Measurements from ENCODE around the gene HEATR5A.
"Not testable (repeated sequence)": the region's sequence is repeated elsewhere in the genome, so short reads cannot be mapped to it uniquely, and the experiment has no call there.

DNA sequence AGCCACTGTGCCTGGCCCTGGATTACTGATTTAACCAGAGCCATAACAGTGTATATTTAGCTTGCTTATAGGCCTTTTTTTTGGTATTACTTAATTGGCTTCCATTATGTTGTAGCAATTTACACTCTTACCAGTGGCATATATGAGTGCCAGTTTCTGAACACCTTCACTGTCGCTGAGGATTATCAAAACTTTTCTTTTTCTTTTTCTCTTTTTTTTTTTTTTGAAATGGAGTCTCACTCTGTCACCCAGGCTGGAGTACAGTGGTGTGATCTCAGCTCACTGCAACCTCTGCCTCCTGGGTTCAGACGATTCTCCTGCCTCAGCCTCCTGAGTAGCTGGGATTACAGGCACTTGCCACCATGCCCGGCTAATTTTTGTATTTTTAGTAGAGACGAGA lies 164.4 kb downstream of the HEATR5A start:
- TF ChIP-seq, protein P1, sequence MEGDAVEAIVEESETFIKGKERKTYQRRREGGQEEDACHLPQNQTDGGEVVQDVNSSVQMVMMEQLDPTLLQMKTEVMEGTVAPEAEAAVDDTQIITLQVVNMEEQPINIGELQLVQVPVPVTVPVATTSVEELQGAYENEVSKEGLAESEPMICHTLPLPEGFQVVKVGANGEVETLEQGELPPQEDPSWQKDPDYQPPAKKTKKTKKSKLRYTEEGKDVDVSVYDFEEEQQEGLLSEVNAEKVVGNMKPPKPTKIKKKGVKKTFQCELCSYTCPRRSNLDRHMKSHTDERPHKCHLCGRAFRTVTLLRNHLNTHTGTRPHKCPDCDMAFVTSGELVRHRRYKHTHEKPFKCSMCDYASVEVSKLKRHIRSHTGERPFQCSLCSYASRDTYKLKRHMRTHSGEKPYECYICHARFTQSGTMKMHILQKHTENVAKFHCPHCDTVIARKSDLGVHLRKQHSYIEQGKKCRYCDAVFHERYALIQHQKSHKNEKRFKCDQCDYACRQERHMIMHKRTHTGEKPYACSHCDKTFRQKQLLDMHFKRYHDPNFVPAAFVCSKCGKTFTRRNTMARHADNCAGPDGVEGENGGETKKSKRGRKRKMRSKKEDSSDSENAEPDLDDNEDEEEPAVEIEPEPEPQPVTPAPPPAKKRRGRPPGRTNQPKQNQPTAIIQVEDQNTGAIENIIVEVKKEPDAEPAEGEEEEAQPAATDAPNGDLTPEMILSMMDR (IDR thresholded peaks at IDR 0.05), result not testable (repeated sequence)
- TF ChIP-seq ZFX (IDR thresholded peaks at IDR 0.05; ENCODE audit: borderline replicate concordance), result not testable (repeated sequence)
